Measurements from ENCODE around the gene ANXA10. TPM values are rescaled to one million over a fixed set of nuclear protein-coding genes. Genes with fewer than 3 reads are reported as not detected.
"Not testable (repeated sequence)": the region's sequence is repeated elsewhere in the genome, so short reads cannot be mapped to it uniquely, and the experiment has no call there.

ANXA10 gene
- total RNA-seq, 1 donor: not detected

- H3K4me1 ChIP-seq (ENCODE audit: insufficient read depth, low read length): no peaks in the 10 kb centered on the region
- H3K9me3 ChIP-seq (ENCODE audit: low read depth, low read length): no peaks in the 10 kb centered on the region
- H3K27me3 ChIP-seq (ENCODE audit: insufficient read depth, low read length): no peaks in the 10 kb centered on the region
- no peak overlapping the region for H3K4me3 ChIP-seq (ENCODE audit: low read length)
These were observed 4.8 kb downstream of the ANXA10 start for GRCh38 chr4:168097161-168097560.

DNA sequence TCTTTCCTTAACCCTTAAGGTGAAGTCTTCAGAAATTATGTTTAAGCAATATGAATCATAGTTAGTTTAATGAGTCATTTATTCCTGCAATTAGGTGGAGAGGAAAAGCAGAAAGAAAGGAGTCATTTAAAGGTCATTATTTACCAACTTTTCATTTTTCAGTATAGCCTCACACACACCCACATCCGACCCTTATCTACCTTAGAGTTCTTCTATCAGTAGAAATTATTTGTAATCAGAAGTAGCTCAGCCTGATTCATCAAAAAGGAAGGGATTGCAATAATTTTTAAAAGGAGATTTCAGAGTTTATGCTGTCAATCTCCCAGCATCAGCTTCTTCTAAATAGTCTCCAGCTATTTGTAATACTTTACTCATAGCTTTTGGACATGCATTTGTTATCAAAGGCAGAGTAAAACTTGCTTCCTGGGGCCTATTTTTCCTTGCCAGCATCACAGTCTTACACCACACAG lies 5.9 kb downstream of the ANXA10 start:
- Histone ChIP-seq H3K4me1 (ENCODE audit: insufficient read depth, low read length) (no peaks in the 10 kb centered on the region), H3K27me3 (ENCODE audit: insufficient read depth, low read length) (no peaks in the 10 kb centered on the region), H3K9me3 (ENCODE audit: low read depth, low read length) (no peaks in the 10 kb centered on the region)

GRCh38 chr4:168099195-168099594 lies 6.9 kb downstream of the ANXA10 start:
- Histone ChIP-seq H3K4me1 (ENCODE audit: insufficient read depth, low read length) (no peaks in the 10 kb centered on the region), H3K9me3 (ENCODE audit: low read depth, low read length) (no peaks in the 10 kb centered on the region), H3K27me3 (ENCODE audit: insufficient read depth, low read length) (no peaks in the 10 kb centered on the region), H3K4me3 (ENCODE audit: low read length) (no peak overlapping the region)

More for the DNA sequence above, 5.9 kb downstream of the ANXA10 start:
- H3K4me3 ChIP-seq (ENCODE audit: low read length): no peak overlapping the region

GRCh38 chr4:168101026-168101425 lies 8.7 kb downstream of the ANXA10 start:
- Histone ChIP-seq H3K9me3 (ENCODE audit: low read depth, low read length) (no peaks in the 10 kb centered on the region), H3K27me3 (ENCODE audit: insufficient read depth, low read length) (no peaks in the 10 kb centered on the region), H3K4me1 (ENCODE audit: insufficient read depth, low read length) (no peaks in the 10 kb centered on the region), H3K4me3 (ENCODE audit: low read length) (no peak overlapping the region)

GRCh38 chr4:168102403-168102802 lies 10.1 kb downstream of the ANXA10 start:
- no peaks in the 10 kb centered on the region for H3K9me3 ChIP-seq (ENCODE audit: low read depth, low read length)
- H3K4me3 ChIP-seq (ENCODE audit: low read length): no peak overlapping the region
- no peaks in the 10 kb centered on the region for H3K27me3 ChIP-seq (ENCODE audit: insufficient read depth, low read length)
- H3K4me1 ChIP-seq (ENCODE audit: insufficient read depth, low read length): no peaks in the 10 kb centered on the region

DNA sequence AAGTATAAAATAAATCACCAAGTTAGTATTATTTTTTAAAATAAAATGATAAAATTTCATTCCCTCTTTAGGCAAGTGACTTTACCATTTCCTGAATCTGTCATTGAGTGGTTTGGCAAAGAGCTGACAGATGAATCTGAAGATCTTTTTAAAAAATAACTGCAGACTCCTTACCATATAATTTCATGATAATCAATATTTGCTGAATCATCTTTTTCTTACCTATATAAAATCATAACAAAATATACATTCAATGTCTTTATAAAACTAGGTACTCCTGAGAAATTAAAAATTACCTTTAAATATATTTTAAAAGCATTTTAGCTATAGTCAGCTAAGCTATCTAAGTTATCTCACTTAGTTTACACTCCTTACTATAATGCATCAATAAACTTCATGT lies 17.2 kb downstream of the ANXA10 start:
- H3K9me3 ChIP-seq (ENCODE audit: low read depth, low read length): no peaks in the 10 kb centered on the region
- no peaks in the 10 kb centered on the region for H3K27me3 ChIP-seq (ENCODE audit: insufficient read depth, low read length)
- H3K4me3 ChIP-seq (ENCODE audit: low read length): no peak overlapping the region
- no peaks in the 10 kb centered on the region for H3K4me1 ChIP-seq (ENCODE audit: insufficient read depth, low read length)

DNA sequence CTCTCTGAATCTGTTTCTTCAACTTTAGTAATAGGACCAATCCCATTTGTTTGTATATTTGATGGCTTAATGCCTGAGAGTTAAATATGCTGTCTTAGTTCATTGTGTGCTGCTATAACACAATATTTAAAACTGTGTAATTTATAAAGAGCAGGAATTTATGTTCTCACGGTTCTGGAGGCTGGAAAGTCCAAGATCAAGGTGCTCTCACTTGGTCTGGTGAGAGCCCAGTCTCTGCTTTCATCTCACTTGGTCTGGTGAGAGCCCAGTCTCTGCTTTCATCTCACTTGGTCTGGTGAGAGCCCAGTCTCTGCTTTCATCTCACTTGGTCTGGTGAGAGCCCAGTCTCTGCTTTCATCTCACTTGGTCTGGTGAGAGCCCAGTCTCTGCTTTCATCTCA lies 20.7 kb downstream of the ANXA10 start:
- not testable (repeated sequence) for H3K9me3 ChIP-seq (ENCODE audit: low read depth, low read length); H3K27me3 ChIP-seq (ENCODE audit: insufficient read depth, low read length); H3K4me1 ChIP-seq (ENCODE audit: insufficient read depth, low read length); H3K4me3 ChIP-seq (ENCODE audit: low read length)

DNA sequence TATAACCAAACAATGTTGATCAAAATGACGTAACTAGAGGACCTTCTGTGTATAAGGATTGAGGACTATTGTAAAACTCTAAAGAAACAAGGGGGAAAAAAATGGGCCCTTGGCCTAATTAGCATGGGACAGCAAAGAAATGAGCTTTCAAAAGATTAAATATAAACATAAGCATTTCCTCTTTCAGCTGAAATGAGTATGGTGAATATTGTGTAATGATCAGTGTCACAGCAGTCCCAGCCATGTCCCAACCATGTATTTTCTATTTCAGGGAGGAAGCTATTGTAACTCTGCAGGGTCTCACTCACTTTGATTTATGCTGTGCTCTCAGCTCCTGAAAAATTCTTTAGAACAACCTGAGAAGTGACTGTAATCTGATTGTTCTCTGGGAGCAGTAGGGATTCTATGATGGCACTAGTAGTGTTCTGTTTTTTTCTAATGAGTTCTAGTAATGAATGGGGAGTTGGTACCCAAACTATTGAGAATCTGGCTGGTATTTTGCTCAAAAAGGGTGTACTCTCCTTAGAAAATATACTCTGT lies 25.8 kb downstream of the ANXA10 start:
- H3K27me3 ChIP-seq (ENCODE audit: insufficient read depth, low read length): no peaks in the 10 kb centered on the region
- no peaks in the 10 kb centered on the region for H3K4me1 ChIP-seq (ENCODE audit: insufficient read depth, low read length)
- no peak overlapping the region for H3K4me3 ChIP-seq (ENCODE audit: low read length)
- no peaks in the 10 kb centered on the region for H3K9me3 ChIP-seq (ENCODE audit: low read depth, low read length)

- Histone ChIP-seq H3K27me3 (ENCODE audit: insufficient read depth, low read length) (no peaks in the 10 kb centered on the region), H3K4me1 (ENCODE audit: insufficient read depth, low read length) (no peaks in the 10 kb centered on the region), H3K4me3 (ENCODE audit: low read length) (no peak overlapping the region), H3K9me3 (ENCODE audit: low read depth, low read length) (no peaks in the 10 kb centered on the region)
These were observed 26.8 kb downstream of the ANXA10 start for GRCh38 chr4:168119100-168119499.

DNA sequence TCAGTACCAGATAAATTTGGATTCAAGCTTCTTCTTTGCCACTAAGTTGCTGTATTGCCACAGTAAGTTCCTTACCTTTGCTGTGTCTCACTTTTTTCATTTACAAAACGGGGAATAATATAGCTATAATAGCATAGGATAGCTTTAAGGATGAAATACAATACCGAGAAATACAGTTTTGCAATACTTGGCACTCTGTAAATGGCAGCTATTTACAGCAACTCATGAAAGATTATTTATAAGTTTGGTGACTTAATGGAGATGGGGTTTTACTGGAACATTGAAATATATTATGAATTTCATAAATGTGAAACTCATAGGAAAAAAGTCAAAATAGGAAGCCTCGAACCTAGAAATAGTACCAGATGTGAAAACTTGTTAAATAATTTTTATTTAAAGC lies 27.6 kb downstream of the ANXA10 start:
- no peaks in the 10 kb centered on the region for H3K4me1 ChIP-seq (ENCODE audit: insufficient read depth, low read length)
- no peaks in the 10 kb centered on the region for H3K9me3 ChIP-seq (ENCODE audit: low read depth, low read length)
- no peak overlapping the region for H3K4me3 ChIP-seq (ENCODE audit: low read length)
- H3K27me3 ChIP-seq (ENCODE audit: insufficient read depth, low read length): no peaks in the 10 kb centered on the region

- Histone ChIP-seq H3K27me3 (ENCODE audit: insufficient read depth, low read length) (no peaks in the 10 kb centered on the region), H3K9me3 (ENCODE audit: low read depth, low read length) (no peaks in the 10 kb centered on the region), H3K4me3 (ENCODE audit: low read length) (no peak overlapping the region), H3K4me1 (ENCODE audit: insufficient read depth, low read length) (no peaks in the 10 kb centered on the region)
These were observed 28.5 kb downstream of the ANXA10 start for GRCh38 chr4:168120811-168121210.

DNA sequence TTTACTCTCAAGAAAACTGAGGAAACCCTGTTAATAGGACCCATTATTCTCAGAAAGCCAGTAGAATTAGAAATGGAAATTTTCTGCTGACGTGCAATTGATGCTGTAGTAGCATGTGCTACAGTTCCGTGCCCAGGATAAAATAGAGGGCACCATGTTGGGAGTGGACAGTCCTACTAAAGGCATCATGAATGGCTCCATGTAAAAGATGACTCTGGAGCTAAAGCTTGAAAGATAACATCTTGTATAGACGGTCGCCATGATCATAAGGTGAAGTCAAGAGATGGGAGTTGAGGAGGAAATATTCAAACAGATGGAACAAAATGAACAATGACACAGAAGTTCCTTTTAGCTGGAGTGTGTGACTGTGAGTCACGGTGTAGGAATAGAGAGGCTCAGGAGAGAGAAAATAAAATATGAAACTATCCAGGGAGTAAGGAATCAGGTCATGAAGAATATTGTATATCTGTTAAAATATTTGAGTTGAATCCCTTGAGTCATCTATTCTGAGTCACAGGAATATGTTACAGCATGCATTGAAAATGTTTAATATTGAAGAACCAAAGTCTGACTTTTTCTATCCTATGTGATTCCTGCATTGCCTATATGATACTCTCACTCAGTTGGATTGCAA lies 31.8 kb downstream of the ANXA10 start:
- Histone ChIP-seq H3K4me3 (ENCODE audit: low read length) (no peak overlapping the region), H3K27me3 (ENCODE audit: insufficient read depth, low read length) (no peaks in the 10 kb centered on the region), H3K9me3 (ENCODE audit: low read depth, low read length) (no peaks in the 10 kb centered on the region), H3K4me1 (ENCODE audit: insufficient read depth, low read length) (no peaks in the 10 kb centered on the region)

- Histone ChIP-seq H3K4me1 (ENCODE audit: insufficient read depth, low read length) (no peaks in the 10 kb centered on the region), H3K4me3 (ENCODE audit: low read length) (no peak overlapping the region), H3K9me3 (ENCODE audit: low read depth, low read length) (no peaks in the 10 kb centered on the region), H3K27me3 (ENCODE audit: insufficient read depth, low read length) (no peaks in the 10 kb centered on the region)
These were observed 34.6 kb downstream of the ANXA10 start for GRCh38 chr4:168126952-168127351.

- H3K9me3 ChIP-seq (ENCODE audit: low read depth, low read length): no peaks in the 10 kb centered on the region
- no peak overlapping the region for H3K4me3 ChIP-seq (ENCODE audit: low read length)
- no peaks in the 10 kb centered on the region for H3K4me1 ChIP-seq (ENCODE audit: insufficient read depth, low read length)
- H3K27me3 ChIP-seq (ENCODE audit: insufficient read depth, low read length): no peaks in the 10 kb centered on the region
These were observed 36.3 kb downstream of the ANXA10 start for GRCh38 chr4:168128601-168129000.

DNA sequence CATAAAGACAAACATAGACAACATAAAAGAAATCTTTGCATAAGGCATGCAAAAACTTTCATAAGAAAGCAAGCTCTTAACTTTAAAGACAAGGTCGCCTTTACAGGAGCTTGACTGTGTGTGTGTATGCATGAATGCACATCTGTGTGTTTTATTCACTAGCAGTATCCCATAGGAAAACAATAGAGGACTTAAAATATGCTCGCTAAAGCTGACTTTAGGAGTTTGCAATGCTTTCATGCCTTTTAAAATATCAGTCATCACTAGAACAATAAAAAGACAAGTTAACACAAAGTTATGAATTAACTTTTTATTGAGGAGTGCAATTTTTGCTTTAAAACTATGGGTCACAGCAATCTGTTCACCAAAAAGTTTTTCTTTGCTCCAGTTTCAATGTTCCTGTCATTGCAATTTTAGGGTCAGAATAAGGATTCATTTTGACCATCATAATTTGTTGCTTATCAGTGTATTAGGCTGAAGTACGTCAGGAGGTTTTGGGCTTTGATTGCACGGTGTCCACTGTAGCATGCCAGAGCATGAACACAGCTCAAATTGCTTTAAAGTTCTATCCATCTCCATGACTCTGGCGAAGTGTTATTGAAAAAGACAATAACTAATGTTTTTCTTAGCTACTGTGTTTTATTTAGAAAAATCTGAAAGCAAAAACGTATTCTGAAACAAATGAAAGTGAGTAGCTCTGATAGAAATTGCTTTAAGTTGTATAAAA lies 36.9 kb downstream of the ANXA10 start:
- H3K9me3 ChIP-seq (ENCODE audit: low read depth, low read length): no peaks in the 10 kb centered on the region
- no peaks in the 10 kb centered on the region for H3K4me1 ChIP-seq (ENCODE audit: insufficient read depth, low read length)
- H3K27me3 ChIP-seq (ENCODE audit: insufficient read depth, low read length): no peaks in the 10 kb centered on the region
- no peak overlapping the region for H3K4me3 ChIP-seq (ENCODE audit: low read length)

DNA sequence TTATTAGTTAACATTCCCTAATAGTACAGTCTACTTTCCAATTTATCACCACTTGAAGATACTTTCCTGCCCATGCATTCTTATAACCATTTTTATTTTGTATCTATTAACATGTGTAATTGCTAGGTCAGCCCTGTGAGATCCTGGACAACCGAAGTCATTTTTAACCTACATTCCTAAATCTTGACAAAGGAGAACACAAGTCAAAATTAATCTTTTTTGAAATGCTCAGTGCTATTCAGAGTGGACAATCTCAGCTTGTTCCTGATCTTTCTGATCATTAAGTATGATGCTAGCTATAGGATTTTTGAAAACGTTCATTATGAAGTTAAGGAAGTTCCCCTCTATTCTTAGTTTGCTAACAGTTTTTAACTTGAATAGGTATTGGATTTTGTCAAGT lies 37.5 kb downstream of the ANXA10 start:
- Histone ChIP-seq H3K4me3 (ENCODE audit: low read length) (no peak overlapping the region), H3K9me3 (ENCODE audit: low read depth, low read length) (no peaks in the 10 kb centered on the region), H3K4me1 (ENCODE audit: insufficient read depth, low read length) (no peaks in the 10 kb centered on the region), H3K27me3 (ENCODE audit: insufficient read depth, low read length) (no peaks in the 10 kb centered on the region)

Measured in mononuclear cell (primary cell).